Tibial artery (tissue), 4 donors: ENCODE data around the gene NPTXR.

ENCODE experiments used
- DNase-seq, 2 donors: peaks; one replicate each; pipeline ENCODE4 v3.0.0-alpha.2; 2019
- H3K27ac ChIP-seq, 2 donors: fragments of 200-600 bp; sonication (generic) in 1 of 2; 1 replicate in 1 of 2; 2 replicates in 1 of 2; pipeline ENCODE4 v1.5.1; 2018 to 2019; ENCODE audit warnings: mild to moderate bottlenecking in 1 of 2
- H3K27me3 ChIP-seq, 2 donors: fragments of 200-600 bp; sonication (generic) in 1 of 2; one replicate each; pipeline versions ENCODE4 v1.5.1 to v1.6.0; 2016 to 2019
- H3K36me3 ChIP-seq, 3 donors: fragments of 200-600 bp; sonication (generic) in 2 of 3; one replicate each; pipeline ENCODE4 v1.5.1; 2016 to 2019; ENCODE audit warnings: mild to moderate bottlenecking in 2 of 3
- H3K4me1 ChIP-seq, 4 donors: fragments of 200-600 bp; sonication (generic) in 2 of 4; 1 replicate in 3 of 4; 2 replicates in 1 of 4; pipeline ENCODE4 v1.5.1; 2016 to 2019
- H3K4me3 ChIP-seq, 2 donors: fragments of 200-600 bp; sonication (generic) in 1 of 2; 1 replicate in 1 of 2; 2 replicates in 1 of 2; pipeline ENCODE4 v1.5.1; 2018 to 2019; ENCODE audit warnings: mild to moderate bottlenecking in 2 of 2
- H3K9me3 ChIP-seq, 3 donors: fragments of 200-600 bp; sonication (generic) in 1 of 3; one replicate each; pipeline ENCODE4 v1.5.1; 2016 to 2019
- intact Hi-C: fragments of 100-400 bp; cut with DNase I; formaldehyde crosslinking; loops from one replicate; pipeline ENCODE4 v1.15.0; 2023; ENCODE audit warnings: low total_unique reads
- TF ChIP-seq, protein P1 (sequence below), 2 experiments: fragments of 200-600 bp in 1 of 2; fragments of 450-650 bp in 1 of 2; IDR thresholded peaks; one replicate each; pipeline ENCODE4 v1.5.1; 2017 to 2019; ENCODE audit warnings: antibody characterized with exemption in 2 of 2, mild to moderate bottlenecking in 1 of 2, moderate library complexity in 1 of 2

The NPTXR gene

GRCh38 chr22:38828191-38828590 is 15.6 kb downstream of the NPTXR start:
- Histone ChIP-seq H3K9me3 (no peaks in the 10 kb centered on the region), H3K4me3 (no peak overlapping the region), H3K27ac (no peak overlapping the region), H3K4me1 (no peaks in the 10 kb centered on the region), H3K36me3 (peaks cover 0 to 13% (median 3%) of the 10 kb centered on the region in 3 donors), H3K27me3 (no peaks in the 10 kb centered on the region)
- TF ChIP-seq, protein P1, sequence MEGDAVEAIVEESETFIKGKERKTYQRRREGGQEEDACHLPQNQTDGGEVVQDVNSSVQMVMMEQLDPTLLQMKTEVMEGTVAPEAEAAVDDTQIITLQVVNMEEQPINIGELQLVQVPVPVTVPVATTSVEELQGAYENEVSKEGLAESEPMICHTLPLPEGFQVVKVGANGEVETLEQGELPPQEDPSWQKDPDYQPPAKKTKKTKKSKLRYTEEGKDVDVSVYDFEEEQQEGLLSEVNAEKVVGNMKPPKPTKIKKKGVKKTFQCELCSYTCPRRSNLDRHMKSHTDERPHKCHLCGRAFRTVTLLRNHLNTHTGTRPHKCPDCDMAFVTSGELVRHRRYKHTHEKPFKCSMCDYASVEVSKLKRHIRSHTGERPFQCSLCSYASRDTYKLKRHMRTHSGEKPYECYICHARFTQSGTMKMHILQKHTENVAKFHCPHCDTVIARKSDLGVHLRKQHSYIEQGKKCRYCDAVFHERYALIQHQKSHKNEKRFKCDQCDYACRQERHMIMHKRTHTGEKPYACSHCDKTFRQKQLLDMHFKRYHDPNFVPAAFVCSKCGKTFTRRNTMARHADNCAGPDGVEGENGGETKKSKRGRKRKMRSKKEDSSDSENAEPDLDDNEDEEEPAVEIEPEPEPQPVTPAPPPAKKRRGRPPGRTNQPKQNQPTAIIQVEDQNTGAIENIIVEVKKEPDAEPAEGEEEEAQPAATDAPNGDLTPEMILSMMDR (IDR thresholded peaks at IDR 0.05), result no peak
- intact Hi-C loops, result no loop called here
- no peak for DNase-seq

- Histone ChIP-seq H3K4me1 (no peaks in the 10 kb centered on the region), H3K4me3 (no peak overlapping the region), H3K27me3 (no peaks in the 10 kb centered on the region), H3K9me3 (no peaks in the 10 kb centered on the region), H3K36me3 (peaks cover 0 to 20% (median 3%) of the 10 kb centered on the region in 3 donors), H3K27ac (no peak overlapping the region)
- intact Hi-C loops, result no loop called here
- TF ChIP-seq, protein P1 (IDR thresholded peaks at IDR 0.05), result no peak
- DNase-seq, result no peak
Measured at GRCh38 chr22:38827510-38827909, 16.3 kb downstream of the NPTXR start.

GRCh38 chr22:38826801-38827200 is 17.0 kb downstream of the NPTXR start:
- H3K4me1 ChIP-seq, result no peaks in the 10 kb centered on the region
- DNase-seq, result no peak
- H3K9me3 ChIP-seq, result no peaks in the 10 kb centered on the region
- H3K4me3 ChIP-seq, result no peak overlapping the region
- TF ChIP-seq, protein P1 (IDR thresholded peaks at IDR 0.05), result no peak
- peaks cover 0 to 27% (median 3%) of the 10 kb centered on the region in 3 donors for H3K36me3 ChIP-seq
- no peaks in the 10 kb centered on the region for H3K27me3 ChIP-seq
- intact Hi-C loops, result no loop called here
- no peak overlapping the region for H3K27ac ChIP-seq

DNA sequence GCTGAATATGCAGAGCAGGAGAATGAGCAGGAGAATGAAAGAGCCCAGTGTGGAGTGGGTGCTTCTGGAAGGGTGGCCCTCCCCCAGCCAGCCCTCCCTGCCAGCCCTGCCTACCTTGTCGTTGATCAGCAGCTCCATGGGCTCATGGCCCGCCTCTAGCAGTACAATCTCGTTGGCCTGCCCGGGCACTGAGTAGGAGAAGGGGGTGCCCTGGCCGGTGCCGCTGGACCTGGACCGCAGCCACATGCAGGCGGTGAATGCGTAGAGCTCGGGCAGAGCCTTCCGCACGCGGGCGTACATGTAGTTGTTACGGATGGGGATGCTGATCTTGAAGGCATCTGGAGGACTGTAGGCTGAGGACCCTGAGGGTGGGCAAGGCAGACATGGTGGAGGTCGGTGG is 17.4 kb downstream of the NPTXR start:
- Histone ChIP-seq H3K27ac (no peak overlapping the region), H3K36me3 (peaks cover 3 to 31% (median 4%) of the 10 kb centered on the region in 3 donors), H3K9me3 (no peaks in the 10 kb centered on the region), H3K27me3 (no peaks in the 10 kb centered on the region), H3K4me1 (no peaks in the 10 kb centered on the region), H3K4me3 (no peak overlapping the region)
- TF ChIP-seq, protein P1 (IDR thresholded peaks at IDR 0.05), result no peak
- intact Hi-C loops, result no loop called here
- DNase-seq, result no peak

DNA sequence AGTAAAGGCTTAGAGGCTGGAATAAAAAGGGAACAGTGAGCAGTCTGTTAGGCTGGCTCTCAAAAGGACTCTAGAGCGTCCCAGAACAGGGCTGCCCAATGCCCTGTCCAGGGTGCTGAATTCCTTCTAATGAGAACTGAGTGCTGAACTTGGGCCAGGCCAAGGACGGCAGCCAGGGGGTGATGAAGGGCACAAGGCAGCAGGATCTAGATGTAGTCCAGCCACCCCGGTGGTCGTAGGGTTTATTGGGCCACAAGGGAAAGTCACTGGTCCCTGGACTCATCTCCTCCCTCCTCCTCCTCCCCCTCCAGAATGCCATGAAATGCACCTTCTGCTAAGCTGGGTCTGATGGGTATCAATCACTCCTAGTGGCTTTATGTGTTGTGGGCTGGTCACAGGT is 19.2 kb downstream of the NPTXR start:
- peaks cover 3 to 45% (median 4%) of the 10 kb centered on the region in 3 donors for H3K36me3 ChIP-seq
- TF ChIP-seq, protein P1 (IDR thresholded peaks at IDR 0.05), result no peak
- H3K4me3 ChIP-seq, result no peak overlapping the region
- H3K27ac ChIP-seq, result no peak overlapping the region
- no peak for DNase-seq
- no peaks in the 10 kb centered on the region for H3K27me3 ChIP-seq
- H3K4me1 ChIP-seq, result no peaks in the 10 kb centered on the region
- H3K9me3 ChIP-seq, result no peaks in the 10 kb centered on the region
- intact Hi-C loops, result no loop called here

DNA sequence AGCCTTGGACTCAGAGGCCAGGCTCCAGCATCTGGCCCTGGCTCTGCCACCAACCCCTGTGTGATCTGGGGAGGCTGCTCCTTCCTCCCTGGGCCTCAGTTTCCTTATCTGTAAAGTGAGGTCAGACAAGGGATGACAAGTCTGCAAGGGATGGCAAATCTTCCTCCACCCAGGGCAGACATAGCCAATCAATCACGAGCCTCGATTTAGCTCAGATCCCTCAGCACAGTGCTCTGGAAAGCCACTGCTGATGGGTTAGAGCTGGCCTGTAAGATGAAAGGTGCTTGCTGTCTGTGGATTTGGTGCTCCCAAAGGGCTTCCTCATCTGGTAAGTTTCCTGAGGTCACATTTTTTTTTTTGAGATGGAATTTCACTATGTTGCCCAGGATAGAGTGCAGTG is 20.2 kb downstream of the NPTXR start:
- Histone ChIP-seq H3K36me3 (peaks cover 3 to 49% (median 4%) of the 10 kb centered on the region in 3 donors), H3K4me1 (no peaks in the 10 kb centered on the region), H3K9me3 (no peaks in the 10 kb centered on the region), H3K4me3 (no peak overlapping the region), H3K27ac (no peak overlapping the region), H3K27me3 (no peaks in the 10 kb centered on the region)
- TF ChIP-seq, protein P1 (IDR thresholded peaks at IDR 0.05), result no peak
- intact Hi-C loops, result no loop called here
- DNase-seq, result no peak
